T-helper 2 cell (primary cell): Measurements from ENCODE around the gene KATNIP.

Experiments used
- DNase-seq, 5 experiments: peaks; one replicate each; pipeline versions ENCODE4 v3.0.0 to v3.0.0-alpha.2; 2012 to 2022
- total RNA-seq, 2 donors: gene quantifications; one replicate each; lab custom pipeline; 2026; lab: John Stamatoyannopoulos, UW

The KATNIP gene
- 28.7 to 35.4 reads per million in 2 donors for total RNA-seq

DNA sequence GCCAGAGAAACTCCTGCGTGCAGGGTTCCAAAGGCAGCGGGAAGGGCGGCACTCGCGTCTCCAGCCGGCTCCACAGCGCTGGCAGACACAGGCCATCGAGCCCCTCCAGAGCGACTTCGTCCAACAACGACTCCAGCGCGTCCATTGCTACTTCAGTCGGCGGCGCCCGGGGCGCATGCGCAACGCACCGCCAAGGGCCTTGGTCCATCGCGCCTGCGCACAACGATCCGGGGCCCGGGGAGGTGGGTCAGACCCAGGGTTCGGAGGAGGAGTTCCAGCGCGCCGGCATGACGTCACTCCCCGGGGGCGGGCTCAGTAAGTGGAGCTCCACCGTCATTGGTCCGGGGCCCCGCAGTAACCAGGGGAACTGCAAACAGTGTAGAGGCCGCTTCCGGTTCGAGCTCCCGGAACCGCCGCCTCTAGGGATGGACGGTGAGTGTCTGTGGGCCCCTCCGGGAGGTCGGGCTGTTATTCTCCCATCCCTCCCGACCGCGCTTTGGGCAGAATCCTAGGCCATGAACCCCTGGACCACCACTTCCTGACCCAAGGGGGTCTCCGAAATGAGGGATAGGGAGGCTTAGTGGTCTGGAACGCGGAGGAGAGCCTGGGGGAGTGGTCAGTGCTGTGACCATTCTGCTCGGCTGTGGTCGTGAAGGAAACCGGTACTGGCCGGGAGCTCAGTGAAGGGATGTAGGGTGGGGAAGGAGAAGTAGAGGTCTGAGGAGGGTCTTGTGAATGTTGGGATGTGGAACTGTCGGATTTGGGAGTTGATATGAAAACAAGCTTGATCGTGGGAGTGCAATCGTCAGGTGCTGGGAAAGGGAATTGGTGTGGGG is at the start of gene KATNIP, which contains the start of gene GTF3C1:
Gene KATNIP (plus strand): TSS at position 399 of the 836 bp plus-strand sequence. CDS start 27 bp downstream, at position 426.
Gene GTF3C1 (minus strand): TSS at position 168 of the 836 bp plus-strand sequence. CDS start 23 bp downstream, at position 145.
- DNase-seq = peak; percentile 98 to 100 (median 100)

DNA sequence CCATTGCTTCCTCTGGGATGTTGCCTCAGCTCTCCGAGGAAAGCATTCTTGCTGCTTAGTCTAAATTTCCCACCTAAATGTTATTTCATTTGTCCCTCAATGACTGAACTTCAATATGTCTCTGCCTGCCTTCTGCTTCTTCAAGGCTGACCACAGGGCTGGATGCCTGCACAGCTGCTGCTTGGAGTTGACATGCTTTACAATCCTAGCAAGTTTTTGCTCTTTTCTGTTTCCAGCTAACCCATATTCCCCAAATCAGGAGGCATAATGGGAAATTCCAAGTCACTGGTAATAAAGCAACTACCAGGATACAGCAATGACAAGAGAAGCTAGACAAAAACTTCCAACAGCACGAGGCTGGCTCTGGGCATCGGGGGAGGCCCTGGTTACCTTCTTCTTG is 49.1 kb upstream of the KATNIP start:
- DNase-seq = no peak

GRCh38 chr16:27503662-27504061 is 46.3 kb upstream of the KATNIP start:
- DNase-seq = no peak

GRCh38 chr16:27505297-27506236 is 44.4 kb upstream of the KATNIP start:
- no peak for DNase-seq

DNA sequence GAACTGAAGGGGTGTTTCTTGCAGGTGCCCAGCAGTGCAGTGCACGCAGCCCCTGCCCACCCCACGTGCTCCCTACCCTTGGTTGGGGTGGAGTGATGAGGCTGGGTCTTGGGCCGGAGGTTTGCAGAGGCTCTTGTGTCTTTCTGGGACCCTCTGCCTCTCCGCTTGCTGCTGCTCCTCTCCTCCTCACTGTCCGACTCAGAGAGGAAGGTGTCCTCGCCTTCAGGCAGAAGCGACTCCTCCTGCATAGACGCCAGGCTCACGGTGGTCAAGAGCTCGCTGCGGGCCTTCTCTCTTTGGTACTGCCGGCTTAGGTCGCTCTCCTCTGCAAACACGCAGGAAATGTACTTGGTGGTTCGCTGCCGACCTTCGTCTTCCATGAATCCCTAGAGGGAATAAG is 43.2 kb upstream of the KATNIP start:
- DNase-seq = no peak

GRCh38 chr16:27508476-27508875 is 41.5 kb upstream of the KATNIP start:
- no peak for DNase-seq

- no peak for DNase-seq
Observed at GRCh38 chr16:27511657-27512448, 38.1 kb upstream of the KATNIP start.

GRCh38 chr16:27514806-27515205 is 35.1 kb upstream of the KATNIP start:
- no peak for DNase-seq

DNA sequence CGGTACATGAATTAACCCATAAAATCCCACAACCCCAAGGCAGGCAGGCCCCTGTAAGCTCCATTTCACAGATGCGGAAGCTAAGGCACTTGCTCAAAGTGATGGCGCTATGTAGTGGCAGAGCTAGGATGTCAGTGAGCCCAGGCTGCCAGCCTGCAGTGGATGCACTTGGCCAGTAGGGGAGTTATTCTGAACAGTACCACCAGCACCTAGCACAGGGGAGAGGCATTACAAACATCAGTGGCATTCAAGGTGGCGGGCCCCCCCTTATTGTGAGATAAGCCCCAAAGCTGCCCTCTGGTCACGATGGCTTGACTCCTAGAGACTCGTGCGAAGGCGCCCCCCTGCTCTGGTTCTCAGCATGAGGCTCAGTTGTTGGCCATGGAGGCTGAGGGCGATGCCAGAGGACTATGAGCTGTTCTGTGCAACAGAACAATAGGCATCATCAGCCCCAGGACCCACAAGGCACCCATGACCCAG is 34.0 kb upstream of the KATNIP start:
- DNase-seq = peak in 2 of 5 experiments; percentile 2 to 46

GRCh38 chr16:27516365-27516764 is 33.6 kb upstream of the KATNIP start:
- DNase-seq = no peak

- no peak for DNase-seq
Observed at GRCh38 chr16:27517664-27518063, 32.3 kb upstream of the KATNIP start.

GRCh38 chr16:27518226-27518625 is 31.7 kb upstream of the KATNIP start:
- DNase-seq = no peak

- DNase-seq = no peak
Observed at GRCh38 chr16:27520982-27521673, 28.8 kb upstream of the KATNIP start.

DNA sequence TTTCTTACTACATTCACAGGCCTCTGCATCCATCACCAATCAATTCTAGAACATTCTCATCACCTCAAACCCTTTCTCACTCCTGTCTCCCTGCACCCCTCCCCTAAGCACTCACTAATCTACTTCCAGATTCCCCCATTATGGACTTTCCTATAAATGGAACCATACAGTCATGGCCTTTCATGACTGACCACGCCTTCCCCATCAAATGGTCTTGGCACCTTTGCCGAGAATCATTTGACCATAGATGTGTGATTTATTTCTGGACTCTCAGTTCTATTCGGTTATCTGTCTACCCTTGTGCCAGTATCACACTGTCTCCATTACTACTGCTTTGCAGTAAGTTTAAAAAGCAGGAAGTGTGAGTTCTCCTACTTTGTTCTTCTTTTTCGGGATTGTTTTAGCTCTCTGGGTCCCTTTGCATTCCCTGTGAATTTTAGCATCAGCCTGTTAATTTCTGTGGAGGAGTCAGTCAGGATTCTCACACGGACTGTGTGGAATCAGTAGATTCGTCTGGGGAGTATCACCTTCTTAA is 27.7 kb upstream of the KATNIP start:
- no peak for DNase-seq

- DNase-seq = no peak
Observed at GRCh38 chr16:27526180-27526579, 23.8 kb upstream of the KATNIP start.

DNA sequence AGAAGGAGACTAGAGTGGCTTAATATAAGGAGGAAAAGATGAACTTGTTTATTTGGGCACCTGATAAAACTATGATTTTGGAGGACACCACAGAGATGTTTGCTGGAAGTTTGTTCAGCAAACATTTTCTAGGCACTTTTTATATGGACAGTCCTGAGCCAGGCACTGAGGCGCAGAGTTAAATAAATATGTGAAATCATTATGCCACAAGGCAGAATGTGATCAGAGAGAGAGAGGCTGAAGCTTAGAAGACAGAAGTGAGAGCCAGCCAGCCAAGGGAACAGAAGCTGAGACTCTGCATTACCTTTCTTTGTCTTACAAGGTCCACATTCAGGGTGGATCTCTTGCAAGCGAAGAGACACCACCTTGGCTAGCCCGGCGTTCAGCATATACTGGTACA is 21.6 kb upstream of the KATNIP start:
- no peak for DNase-seq

GRCh38 chr16:27529962-27530361 is 20.0 kb upstream of the KATNIP start:
- no peak for DNase-seq

GRCh38 chr16:27531186-27531585 is 18.8 kb upstream of the KATNIP start:
- DNase-seq = no peak

- no peak for DNase-seq
Observed at GRCh38 chr16:27531826-27532800, 17.8 kb upstream of the KATNIP start.

GRCh38 chr16:27534256-27534655 is 15.7 kb upstream of the KATNIP start:
- no peak for DNase-seq
